A549 treated with CpdA at 1 μM for 4 hours (cell line): ENCODE results near the gene ZNF141. TPM values are rescaled to one million over a fixed set of nuclear protein-coding genes. Genes with fewer than 3 reads are reported as not detected.

Experiments
- total RNA-seq: library from RNA; stranded (reverse); fragments of 200-300 nt; extraction: Qiagen RNA extraction; gene quantifications from 5 replicates; pipeline ENCODE4 v1.2.3, GENCODE V29; 2022; ENCODE audit warnings: low read depth

Gene ZNF141
- total RNA-seq = 2.1 to 3.0 TPM (median 2.4 TPM) in 5 replicates

GRCh38 chr4:337143-337931 lies at the start of gene ZNF141:
ZNF141 (plus strand) TSS chr4:337814; CDS start chr4:337984, 170 bp downstream.

GRCh38 chr4:304969-305680 lies 32.5 kb upstream of the ZNF141 start, which contains the start of gene ZNF732:
ZNF732 (minus strand) TSS chr4:305474; CDS start chr4:305310, 164 bp downstream.

Other genes with a start within 250 kb of the ZNF141 start
- 0.43 to 0.79 TPM (median 0.58 TPM) in 5 replicates for gene ZNF718, start 213.3 kb upstream of the ZNF141 start, total RNA-seq
- gene ZNF732, start 32.3 kb upstream of the ZNF141 start, total RNA-seq = not detected in 5 replicates
- 12.9 to 18.6 TPM (median 13.9 TPM) in 5 replicates for gene ZNF721, start 161.3 kb downstream of the ZNF141 start, total RNA-seq
- 19.7 to 26.2 TPM (median 25.2 TPM) in 5 replicates for gene PIGG, start 161.4 kb downstream of the ZNF141 start, total RNA-seq
- gene TMEM271, start 238.5 kb downstream of the ZNF141 start, total RNA-seq = not detected in 5 replicates